H1 (cell line): ENCODE data around the gene GDAP1L1. TPM values are rescaled to one million over a fixed set of nuclear protein-coding genes. Genes with fewer than 3 reads are reported as not detected.
"Not testable (repeated sequence)": the region's sequence is repeated elsewhere in the genome, so short reads cannot be mapped to it uniquely, and the experiment has no call there.

ENCODE experiments used
- CTCF ChIA-PET: fragments of 300-600 bp; sonication (Branson Sonifier 250); formaldehyde crosslinking; loops from one replicate; lab custom pipeline; 2021; ENCODE audit not compliant: partially characterized antibody; lab: Charles Lee
- POLR2A ChIA-PET: fragments of 300-600 bp; sonication (Branson Sonifier 250); formaldehyde crosslinking; loops from one replicate; lab custom pipeline; 2021; ENCODE audit warnings: inconsistent platforms; ENCODE audit not compliant: partially characterized antibody; lab: Charles Lee
- DNase-seq, 2 experiments: peaks; one replicate each; pipeline versions ENCODE4 v3.0.0 to v3.0.0-alpha.2; 2010 to 2022; ENCODE audit warnings: low spot score in 2 of 2, low read depth in 1 of 2, mixed read lengths in 1 of 2
- FAIRE-seq: peaks from 2 replicates; lab custom pipeline; 2011; peaks lifted over from hg19 to GRCh38; lab: Jason Lieb, UNC
- H2AFZ ChIP-seq: 2 replicates; pipeline ENCODE4 v1.8.1; 2012; ENCODE audit warnings: low read length, inconsistent platforms
- H2AK5ac ChIP-seq: 2 replicates; pipeline ENCODE4 v1.6.1; 2013; ENCODE audit warnings: low read depth, low read length
- H2BK120ac ChIP-seq: replicated peaks from 2 replicates; pipeline ENCODE3; 2013; ENCODE audit warnings: low read depth, low read length, inconsistent platforms
- H2BK12ac ChIP-seq: 2 replicates; pipeline ENCODE4 v1.6.1; 2013; ENCODE audit warnings: low read depth, low read length
- H2BK15ac ChIP-seq: 2 replicates; pipeline ENCODE4 v1.6.1; 2013; ENCODE audit warnings: low read length
- H2BK20ac ChIP-seq: 2 replicates; pipeline ENCODE4 v1.6.1; 2013; ENCODE audit warnings: low read length
- H2BK5ac ChIP-seq: 2 replicates; pipeline ENCODE4 v1.6.1; 2013; ENCODE audit warnings: low read depth, low read length
- H3K14ac ChIP-seq: 2 replicates; pipeline ENCODE4 v1.6.1; 2013; ENCODE audit warnings: inconsistent platforms; ENCODE audit not compliant: insufficient read length
- H3K18ac ChIP-seq: 2 replicates; pipeline ENCODE4 v1.6.1; 2013; ENCODE audit warnings: low read length; ENCODE audit errors: extremely low read depth
- H3K23ac ChIP-seq: 2 replicates; pipeline ENCODE4 v1.6.1; 2013; ENCODE audit warnings: inconsistent platforms; ENCODE audit not compliant: insufficient read length
- H3K23me2 ChIP-seq: 2 replicates; pipeline ENCODE4 v1.6.1; 2013; ENCODE audit warnings: low read depth, low read length
- H3K27ac ChIP-seq: 2 replicates; pipeline ENCODE4 v1.6.1; 2011; ENCODE audit warnings: low read depth, low read length, inconsistent platforms
- H3K27me3 ChIP-seq, 4 experiments: replicated peaks in 1 of 4; 1 replicate in 1 of 4; 2 replicates in 3 of 4; pipeline versions ENCODE4 v1.6.1 to v1.8.1; 2011 to 2013; ENCODE audit warnings: low read length in 3 of 4, mild to moderate bottlenecking in 3 of 4, inconsistent platforms in 2 of 4, mixed read lengths in 2 of 4, moderate library complexity in 1 of 4; ENCODE audit not compliant: control insufficient read depth in 3 of 4, insufficient read depth in 3 of 4; ENCODE audit errors: extremely low read depth in 1 of 4
- H3K36me3 ChIP-seq, 4 experiments: 2 replicates each; pipeline versions ENCODE4 v1.6.1 to v1.8.1; 2011 to 2013; ENCODE audit warnings: mild to moderate bottlenecking in 4 of 4, low read length in 3 of 4, moderate library complexity in 2 of 4, control low read depth in 1 of 4, inconsistent platforms in 1 of 4; ENCODE audit not compliant: insufficient read depth in 4 of 4, control insufficient read depth in 2 of 4
- H3K4ac ChIP-seq: replicated peaks from 2 replicates; pipeline ENCODE3; 2013; ENCODE audit warnings: low read length, low read depth, mixed read lengths, inconsistent platforms; ENCODE audit not compliant: insufficient read length
- H3K4me1 ChIP-seq, 4 experiments: replicated peaks in 1 of 4; 1 replicate in 1 of 4; 2 replicates in 3 of 4; pipeline versions ENCODE4 v1.6.1 to v1.8.1; 2011 to 2013; ENCODE audit warnings: low read length in 3 of 4, inconsistent platforms in 2 of 4, mixed read lengths in 1 of 4; ENCODE audit not compliant: insufficient read depth in 4 of 4, control insufficient read depth in 3 of 4
- H3K4me2 ChIP-seq, 2 experiments: 2 replicates each; pipeline versions ENCODE4 v1.6.1 to v1.8.1; 2011 to 2013; ENCODE audit warnings: low read depth in 2 of 2, low read length in 2 of 2, control low read depth in 1 of 2, inconsistent platforms in 1 of 2, mild to moderate bottlenecking in 1 of 2; ENCODE audit not compliant: insufficient read depth in 1 of 2
- H3K4me3 ChIP-seq, 4 experiments: fragments of 200-600, 300-600 bp in 1 of 4; sonication (generic), shearing (Covaris generic), sonication (Bioruptor Twin) in 1 of 4; 2 replicates each; pipeline versions ENCODE4 v1.5.1 to v1.8.1; 2011 to 2016; ENCODE audit warnings: low read length in 4 of 4, low read depth in 3 of 4, control low read depth in 2 of 4, inconsistent platforms in 2 of 4, mild to moderate bottlenecking in 2 of 4, mixed read lengths in 1 of 4, moderate library complexity in 1 of 4; ENCODE audit not compliant: insufficient read depth in 2 of 4; ENCODE audit errors: extremely low read depth in 1 of 4
- H3K56ac ChIP-seq: replicated peaks from 2 replicates; pipeline ENCODE3; 2013; ENCODE audit warnings: low read depth, mild to moderate bottlenecking, mixed read lengths, low read length, inconsistent platforms; ENCODE audit not compliant: insufficient read length
- H3K79me1 ChIP-seq: 2 replicates; pipeline ENCODE4 v1.6.1; 2013; ENCODE audit warnings: low read depth, low read length, control low read depth
- H3K79me2 ChIP-seq, 2 experiments: 2 replicates each; pipeline versions ENCODE4 v1.6.1 to v1.8.1; 2012 to 2013; ENCODE audit warnings: low read length in 2 of 2, mild to moderate bottlenecking in 2 of 2, inconsistent platforms in 1 of 2; ENCODE audit not compliant: insufficient read depth in 2 of 2, control insufficient read depth in 1 of 2
- H3K9ac ChIP-seq, 4 experiments: replicated peaks in 1 of 4; 1 replicate in 1 of 4; 2 replicates in 3 of 4; pipeline versions ENCODE4 v1.6.1 to v1.8.1; 2011 to 2013; ENCODE audit warnings: low read depth in 3 of 4, low read length in 3 of 4, control low read depth in 2 of 4, mild to moderate bottlenecking in 2 of 4, moderate library complexity in 2 of 4, inconsistent platforms in 1 of 4; ENCODE audit errors: extremely low read depth in 1 of 4
- H3K9me3 ChIP-seq, 2 experiments: 2 replicates each; pipeline versions ENCODE4 v1.6.1 to v1.8.1; 2012 to 2013; ENCODE audit warnings: mild to moderate bottlenecking in 2 of 2, moderate library complexity in 2 of 2, control low read depth in 1 of 2, inconsistent platforms in 1 of 2, low read depth in 1 of 2, low read length in 1 of 2, mixed read lengths in 1 of 2; ENCODE audit not compliant: insufficient read depth in 2 of 2
- H4K20me1 ChIP-seq, 2 experiments: replicated peaks in 1 of 2; 2 replicates each; pipeline versions ENCODE3 to v1.8.1; 2011 to 2013; ENCODE audit warnings: inconsistent platforms in 2 of 2, low read length in 2 of 2, mild to moderate bottlenecking in 1 of 2; ENCODE audit not compliant: insufficient read depth in 2 of 2, control insufficient read depth in 1 of 2
- H4K5ac ChIP-seq: 2 replicates; pipeline ENCODE4 v1.6.1; 2013; ENCODE audit warnings: low read length, low read depth, mixed read lengths, inconsistent platforms; ENCODE audit not compliant: insufficient read length
- H4K8ac ChIP-seq: 2 replicates; pipeline ENCODE4 v1.8.0; 2013; ENCODE audit warnings: mild to moderate bottlenecking, moderate library complexity, low read length, inconsistent platforms; ENCODE audit not compliant: insufficient read depth; ENCODE audit errors: extremely low read depth
- H4K91ac ChIP-seq: replicated peaks from 2 replicates; pipeline ENCODE3; 2013; ENCODE audit warnings: low read length, mixed read lengths, inconsistent platforms; ENCODE audit not compliant: insufficient read length
- CEBPB ChIP-seq: IDR thresholded peaks from 2 replicates; pipeline ENCODE4 v1.6.1; 2012; ENCODE audit warnings: low read depth, low read length
- WGBS, 2 experiments: shearing (Covaris generic) in 1 of 2; methylation state at CpG; one replicate each; pipeline versions ENCODE4 v1.1.6 to v1.1.7; 2013 to 2015; ENCODE audit warnings: low lambda C conversion rate in 2 of 2, mixed read lengths in 2 of 2, inconsistent platforms in 1 of 2, low coverage in 1 of 2, missing lambda C conversion rate in 1 of 2; ENCODE audit not compliant: insufficient replicate concordance in 2 of 2, insufficient coverage in 1 of 2, insufficient read length in 1 of 2; ENCODE audit errors: extremely low coverage in 1 of 2, missing lambda C conversion rate in 1 of 2; 5-methylcytosine and 5-hydroxymethylcytosine counted together
- polyA plus RNA-seq, 7 experiments: library from polyadenylated mRNA; depleted of rRNA in 3 of 7; stranded (reverse) in 5 of 7; unstranded in 2 of 7; fragments of >200 nt in 5 of 7; fragments of 200-250 nt in 2 of 7; gene quantifications; 1 replicate in 5 of 7; 2 replicates in 1 of 7; 4 replicates in 1 of 7; pipeline versions ENCODE4 v1.2.1 to v1.2.3, GENCODE V29; 2011 to 2013; ENCODE audit warnings: missing spikeins in 2 of 7, mixed read lengths in 2 of 7
- total RNA-seq: library from RNA; stranded (reverse); fragmentation: NEBNext Ultra II Directional; extraction: Animal tissue kit (Norgen Biotek cat#: 25700); gene quantifications from 2 replicates; pipeline ENCODE4 v1.2.1, GENCODE V29; 2021

GDAP1L1 gene
- total and polyA plus RNA-seq, 2 of the 8 experiments (the other 6 are each of a cell fraction or from before 2014, with no cell fraction given), result 8.5 to 63.1 TPM

- H2BK5ac ChIP-seq, H2AK5ac ChIP-seq, H3K9ac ChIP-seq, H4K8ac ChIP-seq, H3K36me3 ChIP-seq, H3K27me3 ChIP-seq, H4K20me1 ChIP-seq, H3K56ac ChIP-seq, H3K4me1 ChIP-seq, H3K4me2 ChIP-seq, H2BK15ac ChIP-seq, H3K79me1 ChIP-seq, H3K4me3 ChIP-seq, H2BK120ac ChIP-seq, FAIRE-seq, H3K27ac ChIP-seq, H3K4ac ChIP-seq, H3K9me3 ChIP-seq, DNase-seq, H2BK20ac ChIP-seq, H3K23me2 ChIP-seq, POLR2A ChIA-PET, H2BK12ac ChIP-seq, H4K91ac ChIP-seq, H3K14ac ChIP-seq, H3K23ac ChIP-seq, H3K18ac ChIP-seq, H2AFZ ChIP-seq, H4K5ac ChIP-seq, H3K79me2 ChIP-seq: not testable (repeated sequence)
- CTCF ChIA-PET, result interaction anchor here (1.3 to 2.9 kb wide), 2 partner anchors 9 to 20 kb away, joined by 3 to 11 read pairs; no protein-coding TSS in a partner anchor
- WGBS, 2 experiments, result 70% methylated on average over 2 of the region's 2 CpGs; no CpG with 5 or more reads in 1 of the 2 experiments
- 0 out of 2 replicates have a peak, but pooled peaks have one; percentile 44 for TF ChIP-seq CEBPB
These were observed 10.3 kb upstream of the GDAP1L1 start for GRCh38 chr20:44236840-44237239.
